SU-DHL-6 (cell line): ENCODE data around the gene VWA1.

Experiments used
- CTCF ChIP-seq: fragments of 200-600 bp; sonication (generic); IDR thresholded peaks from one replicate; pipeline ENCODE4 v1.5.1; 2017; ENCODE audit warnings: antibody characterized with exemption, mild to moderate bottlenecking, low read length, moderate library complexity; ENCODE audit not compliant: insufficient read depth, poor library complexity, severe bottlenecking
- EZH2phosphoT487 ChIP-seq: fragments of 200-600 bp; sonication (generic), shearing (Covaris generic); conservative IDR thresholded peaks from 2 replicates; pipeline ENCODE4 v1.6.1; 2018; ENCODE audit warnings: mild to moderate bottlenecking, antibody characterized with exemption, low read length, moderate library complexity, mixed read lengths

- TF ChIP-seq CTCF (no peak), EZH2phosphoT487 (no peak)
Measured at GRCh38 chr1:1479547-1480487, 44.3 kb downstream of the VWA1 start.
